Hepatocyte (in vitro differentiated cells): Measurements from ENCODE around the gene ENAH. TPM values are rescaled to one million over a fixed set of nuclear protein-coding genes. Genes with fewer than 3 reads are reported as not detected.

Source experiments
- DNase-seq: peaks from one replicate; pipeline ENCODE4 v3.0.0-alpha.2; 2016; ENCODE audit warnings: low spot score
- H2AFZ ChIP-seq: fragments of 200-600 bp; sonication (generic); 2 replicates; pipeline ENCODE4 v1.6.0; 2016; ENCODE audit warnings: antibody characterized with exemption, mild to moderate bottlenecking
- H3K27ac ChIP-seq: fragments of 200-600 bp; sonication (generic); 2 replicates; pipeline ENCODE4 v1.5.1; 2016; ENCODE audit warnings: mild to moderate bottlenecking
- H3K27me3 ChIP-seq: fragments of 200-600 bp; sonication (generic); 2 replicates; pipeline ENCODE4 v1.6.1; 2016
- H3K36me3 ChIP-seq: fragments of 200-600 bp; sonication (generic); replicated peaks from 2 replicates; pipeline ENCODE4 v1.5.1; 2016; ENCODE audit warnings: low read depth; ENCODE audit not compliant: insufficient read depth
- H3K4me1 ChIP-seq: fragments of 200-600 bp; sonication (generic); 2 replicates; pipeline ENCODE4 v1.5.1; 2016; ENCODE audit warnings: mild to moderate bottlenecking, moderate library complexity; ENCODE audit not compliant: insufficient read depth
- H3K4me2 ChIP-seq: fragments of 200-600 bp; sonication (generic); 2 replicates; pipeline ENCODE4 v1.6.0; 2016
- H3K4me3 ChIP-seq: fragments of 200-600 bp; sonication (generic); 2 replicates; pipeline ENCODE4 v1.5.1; 2016; ENCODE audit warnings: mild to moderate bottlenecking
- H3K79me2 ChIP-seq: fragments of 200-600 bp; sonication (generic); 2 replicates; pipeline ENCODE4 v1.6.0; 2017; ENCODE audit warnings: mild to moderate bottlenecking
- H3K9me2 ChIP-seq: fragments of 200-600 bp; sonication (generic); replicated peaks from 2 replicates; pipeline ENCODE4 v1.6.0; 2017; ENCODE audit warnings: mild to moderate bottlenecking; ENCODE audit not compliant: insufficient read depth
- H3K9me3 ChIP-seq: fragments of 200-600 bp; sonication (generic); 2 replicates; pipeline ENCODE4 v1.5.1; 2016; ENCODE audit warnings: low read depth, mild to moderate bottlenecking
- H4K20me1 ChIP-seq: fragments of 200-600 bp; sonication (generic); 2 replicates; pipeline ENCODE4 v1.6.0; 2016; ENCODE audit warnings: mild to moderate bottlenecking; ENCODE audit not compliant: insufficient read depth, poor library complexity, severe bottlenecking
- CTCF ChIP-seq: fragments of 200-600 bp; sonication (generic); IDR thresholded peaks from 2 replicates; pipeline ENCODE4 v1.5.1; 2016; ENCODE audit warnings: antibody characterized with exemption, mild to moderate bottlenecking; ENCODE audit not compliant: poor library complexity
- EZH2 ChIP-seq: fragments of 200-600 bp; sonication (generic); IDR thresholded peaks from 2 replicates; pipeline ENCODE4 v1.6.1; 2016; ENCODE audit warnings: antibody characterized with exemption, mild to moderate bottlenecking, borderline replicate concordance
- EZH2phosphoT487 ChIP-seq: fragments of 200-600 bp; sonication (generic); IDR thresholded peaks from one replicate; pipeline ENCODE4 v1.6.1; 2018; ENCODE audit warnings: antibody characterized with exemption, mild to moderate bottlenecking, low read depth, moderate library complexity; ENCODE audit not compliant: unreplicated experiment, severe bottlenecking
- WGBS: methylation state at CpG from one replicate; pipeline ENCODE4 v1.1.6; 2016; ENCODE audit warnings: low lambda C conversion rate; ENCODE audit errors: missing lambda C conversion rate; 5-methylcytosine and 5-hydroxymethylcytosine counted together
- polyA plus RNA-seq: library from polyadenylated mRNA; unstranded; fragments of >200 nt; fragmentation: Nextera tagmentation; extraction: Ambion mirVana; gene quantifications from 2 replicates; pipeline ENCODE4 v1.2.1, GENCODE V29; 2016
- total RNA-seq: library from RNA; depleted of rRNA; stranded (reverse); fragments of >200 nt; gene quantifications from 2 replicates; pipeline ENCODE4 v1.2.3, GENCODE V29; 2014

ENAH gene
- total and polyA plus RNA-seq, 2 experiments from 2014 or later, result 51.3 to 115 TPM

- Histone ChIP-seq H3K79me2 (peaks cover 78% of the 10 kb centered on the region), H3K9me3 (no peaks in the 10 kb centered on the region), H3K4me1 (peaks cover 25% of the 10 kb centered on the region), H2AFZ (no peak overlapping the region), H3K4me2 (peak overlapping the region; percentile 29), H3K9me2 (no peaks in the 10 kb centered on the region), H3K36me3 (no peaks in the 10 kb centered on the region), H3K4me3 (no peak overlapping the region), H3K27me3 (no peaks in the 10 kb centered on the region), H3K27ac (peak overlapping the region; percentile 61), H4K20me1 (peaks cover 12% of the 10 kb centered on the region)
- no peak for TF ChIP-seq EZH2
- TF ChIP-seq CTCF, result no peak
- no peak for TF ChIP-seq EZH2phosphoT487
- DNase-seq, result no peak
- WGBS, result 87% methylated on average over 2 of the region's 2 CpGs
These were observed 120.5 kb downstream of the ENAH start for GRCh38 chr1:225532240-225532944.

- no peak for TF ChIP-seq EZH2phosphoT487
- no peak for TF ChIP-seq CTCF
- no peak for TF ChIP-seq EZH2
- WGBS, result 95% methylated on average over 4 of the region's 4 CpGs
- peaks cover 65% of the 10 kb centered on the region for H3K79me2 ChIP-seq
These were observed 123.2 kb downstream of the ENAH start for GRCh38 chr1:225529726-225530125.

GRCh38 chr1:225527575-225527974 is 125.3 kb downstream of the ENAH start:
- TF ChIP-seq EZH2 (no peak), EZH2phosphoT487 (no peak), CTCF (no peak)
- H3K4me2 ChIP-seq, result no peak overlapping the region
- H3K79me2 ChIP-seq, result peaks cover 57% of the 10 kb centered on the region
- H3K4me3 ChIP-seq, result no peak overlapping the region
- H3K4me1 ChIP-seq, result peaks cover 9% of the 10 kb centered on the region
- WGBS, result 86% methylated on average over 5 of the region's 5 CpGs
- H3K9me2 ChIP-seq, result no peaks in the 10 kb centered on the region
- DNase-seq, result no peak
- no peaks in the 10 kb centered on the region for H3K27me3 ChIP-seq
- no peaks in the 10 kb centered on the region for H3K36me3 ChIP-seq
- no peaks in the 10 kb centered on the region for H3K9me3 ChIP-seq
- H4K20me1 ChIP-seq, result no peaks in the 10 kb centered on the region
- H2AFZ ChIP-seq, result no peak overlapping the region
- no peak overlapping the region for H3K27ac ChIP-seq

More at GRCh38 chr1:225529726-225530125, 123.2 kb downstream of the ENAH start:
- DNase-seq, result no peak
- Histone ChIP-seq H3K9me3 (no peaks in the 10 kb centered on the region), H3K27ac (no peak overlapping the region), H4K20me1 (peaks cover 10% of the 10 kb centered on the region), H3K27me3 (no peaks in the 10 kb centered on the region), H2AFZ (no peak overlapping the region), H3K4me1 (peaks cover 25% of the 10 kb centered on the region), H3K4me3 (no peak overlapping the region), H3K9me2 (no peaks in the 10 kb centered on the region), H3K4me2 (no peak overlapping the region), H3K36me3 (no peaks in the 10 kb centered on the region)

- TF ChIP-seq EZH2, result no peak
- TF ChIP-seq CTCF, result no peak
- no peak for TF ChIP-seq EZH2phosphoT487
These were observed 126.0 kb downstream of the ENAH start for GRCh38 chr1:225526878-225527277.

More at GRCh38 chr1:225526878-225527277, 126.0 kb downstream of the ENAH start:
- Histone ChIP-seq H3K4me1 (peaks cover 9% of the 10 kb centered on the region), H4K20me1 (no peaks in the 10 kb centered on the region), H3K9me3 (no peaks in the 10 kb centered on the region), H3K79me2 (peaks cover 52% of the 10 kb centered on the region), H3K27ac (no peak overlapping the region), H2AFZ (no peak overlapping the region), H3K9me2 (no peaks in the 10 kb centered on the region), H3K27me3 (no peaks in the 10 kb centered on the region), H3K36me3 (no peaks in the 10 kb centered on the region), H3K4me2 (no peak overlapping the region), H3K4me3 (no peak overlapping the region)
- 51% methylated on average over 3 of the region's 3 CpGs for WGBS
- DNase-seq, result no peak
